HEK293 (cell line): Measurements from ENCODE around the gene HSF5.

Source experiments
- BCL11A ChIP-seq: fragments of 450-650 bp; formaldehyde crosslinking; IDR thresholded peaks from 2 replicates; pipeline ENCODE4 v1.5.1; 2016; ENCODE audit warnings: low read depth, missing biosample characterization, missing genetic modification characterization
- GLI4 ChIP-seq: fragments of 450-650 bp; formaldehyde crosslinking; IDR thresholded peaks from 2 replicates; pipeline ENCODE4 v1.5.1; 2016; ENCODE audit warnings: missing biosample characterization, missing genetic modification characterization
- SCRT1 ChIP-seq: fragments of 450-650 bp; formaldehyde crosslinking; IDR thresholded peaks from 2 replicates; pipeline ENCODE4 v1.5.1; 2016; ENCODE audit warnings: missing biosample characterization, missing genetic modification characterization, borderline replicate concordance
- SP2 ChIP-seq: fragments of 450-650 bp; formaldehyde crosslinking; IDR thresholded peaks from 2 replicates; pipeline ENCODE4 v1.5.1; 2016; ENCODE audit warnings: missing biosample characterization, missing genetic modification characterization
- ZNF114 ChIP-seq: fragments of 450-650 bp; formaldehyde crosslinking; IDR thresholded peaks from 2 replicates; pipeline ENCODE4 v1.5.0; 2017; ENCODE audit warnings: missing biosample characterization, missing genetic modification characterization
- ZNF146 ChIP-seq: fragments of 450-650 bp; formaldehyde crosslinking; IDR thresholded peaks from 2 replicates; pipeline ENCODE4 v1.5.1; 2016; ENCODE audit warnings: missing biosample characterization, missing genetic modification characterization
- ZNF157 ChIP-seq: fragments of 450-650 bp; formaldehyde crosslinking; IDR thresholded peaks from 2 replicates; pipeline ENCODE4 v1.5.1; 2016; ENCODE audit warnings: missing biosample characterization, missing genetic modification characterization
- ZNF223 ChIP-seq: fragments of 450-650 bp; formaldehyde crosslinking; IDR thresholded peaks from 2 replicates; pipeline ENCODE4 v1.5.1; 2016; ENCODE audit warnings: missing biosample characterization, missing genetic modification characterization
- TF ChIP-seq, protein P1 (sequence below): fragments of 450-650 bp; formaldehyde crosslinking; IDR thresholded peaks from 2 replicates; pipeline ENCODE4 v1.5.1; 2016; ENCODE audit warnings: missing biosample characterization, missing genetic modification characterization
- TF ChIP-seq, protein P2 (sequence below): fragments of 450-650 bp; formaldehyde crosslinking; IDR thresholded peaks from 2 replicates; pipeline ENCODE4 v1.5.1; 2016; ENCODE audit warnings: missing biosample characterization, missing genetic modification characterization

DNA sequence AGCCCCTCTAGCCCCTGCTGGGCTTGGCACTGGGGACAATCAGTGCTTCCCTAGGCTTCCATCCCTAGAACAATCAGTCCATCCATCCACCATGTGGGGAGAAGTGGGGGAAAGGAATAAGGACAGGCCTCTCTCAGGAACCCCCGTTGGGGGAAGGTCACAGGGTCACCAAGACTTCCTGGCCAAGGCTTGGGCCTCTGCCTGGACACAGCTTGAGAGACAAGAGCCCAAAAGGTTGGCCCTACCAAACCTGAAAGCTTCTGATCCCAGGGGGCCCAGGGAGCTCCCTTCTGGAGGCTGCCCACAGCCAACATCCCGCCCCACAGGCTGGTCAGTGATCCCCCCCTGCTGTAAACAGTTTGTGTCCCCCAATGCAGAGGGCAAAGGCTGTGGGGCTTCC lies 42.4 kb upstream of the HSF5 start:
- TF ChIP-seq, protein P1, sequence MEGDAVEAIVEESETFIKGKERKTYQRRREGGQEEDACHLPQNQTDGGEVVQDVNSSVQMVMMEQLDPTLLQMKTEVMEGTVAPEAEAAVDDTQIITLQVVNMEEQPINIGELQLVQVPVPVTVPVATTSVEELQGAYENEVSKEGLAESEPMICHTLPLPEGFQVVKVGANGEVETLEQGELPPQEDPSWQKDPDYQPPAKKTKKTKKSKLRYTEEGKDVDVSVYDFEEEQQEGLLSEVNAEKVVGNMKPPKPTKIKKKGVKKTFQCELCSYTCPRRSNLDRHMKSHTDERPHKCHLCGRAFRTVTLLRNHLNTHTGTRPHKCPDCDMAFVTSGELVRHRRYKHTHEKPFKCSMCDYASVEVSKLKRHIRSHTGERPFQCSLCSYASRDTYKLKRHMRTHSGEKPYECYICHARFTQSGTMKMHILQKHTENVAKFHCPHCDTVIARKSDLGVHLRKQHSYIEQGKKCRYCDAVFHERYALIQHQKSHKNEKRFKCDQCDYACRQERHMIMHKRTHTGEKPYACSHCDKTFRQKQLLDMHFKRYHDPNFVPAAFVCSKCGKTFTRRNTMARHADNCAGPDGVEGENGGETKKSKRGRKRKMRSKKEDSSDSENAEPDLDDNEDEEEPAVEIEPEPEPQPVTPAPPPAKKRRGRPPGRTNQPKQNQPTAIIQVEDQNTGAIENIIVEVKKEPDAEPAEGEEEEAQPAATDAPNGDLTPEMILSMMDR (tag by site-specific recombination), result no peak
- TF ChIP-seq SP2 (no peak), ZNF157 (tag by site-specific recombination) (no peak), SCRT1 (no peak), ZNF223 (tag by site-specific recombination) (no peak), GLI4 (tag by site-specific recombination) (no peak), BCL11A (tag by site-specific recombination) (no peak), ZNF146 (no peak), ZNF114 (tag by site-specific recombination) (no peak)
- TF ChIP-seq, protein P2, sequence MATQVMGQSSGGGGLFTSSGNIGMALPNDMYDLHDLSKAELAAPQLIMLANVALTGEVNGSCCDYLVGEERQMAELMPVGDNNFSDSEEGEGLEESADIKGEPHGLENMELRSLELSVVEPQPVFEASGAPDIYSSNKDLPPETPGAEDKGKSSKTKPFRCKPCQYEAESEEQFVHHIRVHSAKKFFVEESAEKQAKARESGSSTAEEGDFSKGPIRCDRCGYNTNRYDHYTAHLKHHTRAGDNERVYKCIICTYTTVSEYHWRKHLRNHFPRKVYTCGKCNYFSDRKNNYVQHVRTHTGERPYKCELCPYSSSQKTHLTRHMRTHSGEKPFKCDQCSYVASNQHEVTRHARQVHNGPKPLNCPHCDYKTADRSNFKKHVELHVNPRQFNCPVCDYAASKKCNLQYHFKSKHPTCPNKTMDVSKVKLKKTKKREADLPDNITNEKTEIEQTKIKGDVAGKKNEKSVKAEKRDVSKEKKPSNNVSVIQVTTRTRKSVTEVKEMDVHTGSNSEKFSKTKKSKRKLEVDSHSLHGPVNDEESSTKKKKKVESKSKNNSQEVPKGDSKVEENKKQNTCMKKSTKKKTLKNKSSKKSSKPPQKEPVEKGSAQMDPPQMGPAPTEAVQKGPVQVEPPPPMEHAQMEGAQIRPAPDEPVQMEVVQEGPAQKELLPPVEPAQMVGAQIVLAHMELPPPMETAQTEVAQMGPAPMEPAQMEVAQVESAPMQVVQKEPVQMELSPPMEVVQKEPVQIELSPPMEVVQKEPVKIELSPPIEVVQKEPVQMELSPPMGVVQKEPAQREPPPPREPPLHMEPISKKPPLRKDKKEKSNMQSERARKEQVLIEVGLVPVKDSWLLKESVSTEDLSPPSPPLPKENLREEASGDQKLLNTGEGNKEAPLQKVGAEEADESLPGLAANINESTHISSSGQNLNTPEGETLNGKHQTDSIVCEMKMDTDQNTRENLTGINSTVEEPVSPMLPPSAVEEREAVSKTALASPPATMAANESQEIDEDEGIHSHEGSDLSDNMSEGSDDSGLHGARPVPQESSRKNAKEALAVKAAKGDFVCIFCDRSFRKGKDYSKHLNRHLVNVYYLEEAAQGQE, result no peak
